ENCODE measurements around the gene DACH1. TPM values are rescaled to one million over a fixed set of nuclear protein-coding genes. Genes with fewer than 3 reads are reported as not detected.

The DACH1 gene
- total RNA-seq, 4 donors from 2014 or later = 1.5 to 17.3 (median 3.3) TPM

DNA sequence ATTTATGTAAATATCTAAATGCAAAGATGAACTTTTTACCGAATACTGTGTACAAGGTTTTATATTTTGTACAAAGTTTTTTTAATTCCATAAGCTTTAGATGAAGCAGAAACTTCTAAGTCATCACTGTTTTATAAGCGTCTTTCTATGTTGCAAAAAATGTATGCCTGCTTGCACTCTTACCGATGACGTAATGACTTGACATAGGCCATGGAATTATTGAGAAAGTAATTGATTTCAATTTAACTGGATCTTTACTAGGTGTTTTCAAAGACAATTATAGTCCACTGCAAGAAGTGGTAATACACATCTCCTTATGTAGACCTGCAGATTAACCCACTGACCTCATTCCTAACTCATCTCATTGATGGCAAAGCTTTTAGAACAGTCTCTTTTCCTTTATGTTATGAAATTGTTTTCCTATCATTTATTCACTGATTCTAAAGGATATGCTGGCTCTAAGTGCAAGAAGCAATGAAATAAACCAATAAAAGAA, 10.4 kb downstream of the DACH1 start:
- H3K9me3 ChIP-seq = no peaks in the 10 kb centered on the region
- TF ChIP-seq POLR2AphosphoS5 (IDR thresholded peaks at IDR 0.05) = no peak
- no peak for TF ChIP-seq POLR2A (IDR thresholded peaks at IDR 0.05)
- H3K4me1 ChIP-seq = peaks cover 0 to 20% (median 0%) of the 10 kb centered on the region in 4 donors
- in situ Hi-C loops (cut with MboI; ENCODE audit: low pct_ligation_motif_present in 1 of 4, low pct_unique_long_range_greater_than_20kb in 1 of 4, low sequenced_read_pairs in 3 of 4) (no loop called here), intact Hi-C loops (cut with DNase I; ENCODE audit: low total_unique reads) (no loop called here)
- no peak overlapping the region for H3K27ac ChIP-seq
- no peaks in the 10 kb centered on the region for H3K27me3 ChIP-seq
- DNase-seq = no peak
- H3K36me3 ChIP-seq = no peaks in the 10 kb centered on the region
- H3K4me3 ChIP-seq = no peak overlapping the region
- WGBS, 2 donors (ENCODE audit: low coverage in 1 of 2) = 87 to 89% methylated on average over 4 of the region's 4 CpGs

DNA sequence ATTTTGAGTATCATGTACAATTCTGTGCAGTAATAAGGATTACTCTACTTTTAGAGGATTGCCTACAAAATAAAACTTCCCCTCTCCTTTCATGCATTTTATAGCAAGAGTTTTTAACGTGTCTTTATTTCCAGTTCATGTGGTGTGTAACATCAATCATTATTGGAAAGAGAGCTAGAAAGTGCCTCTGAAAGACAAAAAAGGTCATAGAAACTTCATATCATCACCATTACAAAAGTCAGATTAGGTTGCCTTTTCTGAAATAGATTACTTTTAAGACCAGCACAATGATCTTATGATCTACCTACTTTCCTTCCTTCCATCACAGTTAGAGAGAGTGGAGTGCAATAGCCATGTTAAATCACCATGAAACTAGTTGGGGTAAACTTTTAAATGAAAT, 12.6 kb downstream of the DACH1 start:
- WGBS, 2 donors (ENCODE audit: low coverage in 1 of 2) = 63 to 68% methylated on average over 1 of the region's 1 CpG
- intact Hi-C loops (cut with DNase I; ENCODE audit: low total_unique reads) (no loop called here), in situ Hi-C loops (cut with MboI; ENCODE audit: low pct_ligation_motif_present in 1 of 4, low pct_unique_long_range_greater_than_20kb in 1 of 4, low sequenced_read_pairs in 3 of 4) (no loop called here)
- no peaks in the 10 kb centered on the region for H3K9me3 ChIP-seq
- TF ChIP-seq POLR2AphosphoS5 (IDR thresholded peaks at IDR 0.05) (no peak), POLR2A (IDR thresholded peaks at IDR 0.05) (no peak), EP300 (IDR thresholded peaks at IDR 0.05; ENCODE audit: low read depth) (no peak)
- TF ChIP-seq, protein P1, sequence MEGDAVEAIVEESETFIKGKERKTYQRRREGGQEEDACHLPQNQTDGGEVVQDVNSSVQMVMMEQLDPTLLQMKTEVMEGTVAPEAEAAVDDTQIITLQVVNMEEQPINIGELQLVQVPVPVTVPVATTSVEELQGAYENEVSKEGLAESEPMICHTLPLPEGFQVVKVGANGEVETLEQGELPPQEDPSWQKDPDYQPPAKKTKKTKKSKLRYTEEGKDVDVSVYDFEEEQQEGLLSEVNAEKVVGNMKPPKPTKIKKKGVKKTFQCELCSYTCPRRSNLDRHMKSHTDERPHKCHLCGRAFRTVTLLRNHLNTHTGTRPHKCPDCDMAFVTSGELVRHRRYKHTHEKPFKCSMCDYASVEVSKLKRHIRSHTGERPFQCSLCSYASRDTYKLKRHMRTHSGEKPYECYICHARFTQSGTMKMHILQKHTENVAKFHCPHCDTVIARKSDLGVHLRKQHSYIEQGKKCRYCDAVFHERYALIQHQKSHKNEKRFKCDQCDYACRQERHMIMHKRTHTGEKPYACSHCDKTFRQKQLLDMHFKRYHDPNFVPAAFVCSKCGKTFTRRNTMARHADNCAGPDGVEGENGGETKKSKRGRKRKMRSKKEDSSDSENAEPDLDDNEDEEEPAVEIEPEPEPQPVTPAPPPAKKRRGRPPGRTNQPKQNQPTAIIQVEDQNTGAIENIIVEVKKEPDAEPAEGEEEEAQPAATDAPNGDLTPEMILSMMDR (IDR thresholded peaks at IDR 0.05) = no peak
- H3K27me3 ChIP-seq = no peaks in the 10 kb centered on the region
- no peak for DNase-seq
- H3K4me1 ChIP-seq = peaks cover 0 to 8% (median 0%) of the 10 kb centered on the region in 4 donors
- no peak overlapping the region for H3K4me3 ChIP-seq
- H3K36me3 ChIP-seq = no peaks in the 10 kb centered on the region
- H3K27ac ChIP-seq = no peak overlapping the region

- Histone ChIP-seq H3K27me3 (no peaks in the 10 kb centered on the region), H3K36me3 (no peaks in the 10 kb centered on the region), H3K4me1 (peaks cover 0 to 3% (median 0%) of the 10 kb centered on the region in 4 donors), H3K9me3 (no peaks in the 10 kb centered on the region), H3K4me3 (no peak overlapping the region), H3K27ac (no peak overlapping the region)
- intact Hi-C loops (cut with DNase I; ENCODE audit: low total_unique reads) (no loop called here), in situ Hi-C loops (cut with MboI; ENCODE audit: low pct_ligation_motif_present in 1 of 4, low pct_unique_long_range_greater_than_20kb in 1 of 4, low sequenced_read_pairs in 3 of 4) (no loop called here)
- TF ChIP-seq POLR2AphosphoS5 (IDR thresholded peaks at IDR 0.05) (no peak), POLR2A (IDR thresholded peaks at IDR 0.05) (no peak), EP300 (IDR thresholded peaks at IDR 0.05; ENCODE audit: low read depth) (no peak)
- TF ChIP-seq, protein P1 (IDR thresholded peaks at IDR 0.05) = no peak
- no peak for DNase-seq
- WGBS, 2 donors (ENCODE audit: low coverage in 1 of 2) = 78 to 85% methylated on average over 3 of the region's 3 CpGs
Measured at GRCh38 chr13:71853725-71854124, 13.3 kb downstream of the DACH1 start.

- no peak overlapping the region for H3K27ac ChIP-seq
- no peaks in the 10 kb centered on the region for H3K36me3 ChIP-seq
- H3K4me3 ChIP-seq = no peak overlapping the region
- H3K27me3 ChIP-seq = no peaks in the 10 kb centered on the region
- in situ Hi-C loops (cut with MboI; ENCODE audit: low pct_ligation_motif_present in 1 of 4, low pct_unique_long_range_greater_than_20kb in 1 of 4, low sequenced_read_pairs in 3 of 4) (no loop called here), intact Hi-C loops (cut with DNase I; ENCODE audit: low total_unique reads) (no loop called here)
- no peak for DNase-seq
- 85% methylated on average over 2 of the region's 2 CpGs for WGBS, 2 donors (ENCODE audit: low coverage in 1 of 2)
- H3K4me1 ChIP-seq = no peaks in the 10 kb centered on the region
- TF ChIP-seq POLR2A (IDR thresholded peaks at IDR 0.05) (no peak), POLR2AphosphoS5 (IDR thresholded peaks at IDR 0.05) (no peak), EP300 (IDR thresholded peaks at IDR 0.05; ENCODE audit: low read depth) (no peak)
- TF ChIP-seq, protein P1 (IDR thresholded peaks at IDR 0.05) = no peak
- no peaks in the 10 kb centered on the region for H3K9me3 ChIP-seq
Measured at GRCh38 chr13:71852736-71853135, 14.3 kb downstream of the DACH1 start.
